Measurements from ENCODE around the gene TSPAN16.
"Not testable (repeated sequence)": the region's sequence is repeated elsewhere in the genome, so short reads cannot be mapped to it uniquely, and the experiment has no call there.

TSPAN16 gene

GRCh38 chr19:11320278-11320995 is 24.5 kb downstream of the TSPAN16 start:
- not testable (repeated sequence) for DNase-seq (ENCODE audit: low read depth)

- no peak for DNase-seq (ENCODE audit: low read depth)
These were observed 25.5 kb downstream of the TSPAN16 start for GRCh38 chr19:11321191-11322126.

GRCh38 chr19:11322269-11323024 is 26.5 kb downstream of the TSPAN16 start:
- no peak for DNase-seq (ENCODE audit: low read depth)

GRCh38 chr19:11323601-11324078 is 27.7 kb downstream of the TSPAN16 start:
- DNase-seq (ENCODE audit: low read depth): no peak

- DNase-seq (ENCODE audit: low read depth): peak; percentile 90
These were observed 28.2 kb downstream of the TSPAN16 start for GRCh38 chr19:11324079-11324661.

- DNase-seq (ENCODE audit: low read depth): no peak
These were observed 28.9 kb downstream of the TSPAN16 start for GRCh38 chr19:11324748-11325389.

- DNase-seq (ENCODE audit: low read depth): no peak
These were observed 29.6 kb downstream of the TSPAN16 start for GRCh38 chr19:11325544-11325943.

GRCh38 chr19:11330127-11330526 is 34.2 kb downstream of the TSPAN16 start:
- no peak for DNase-seq (ENCODE audit: low read depth)

- DNase-seq (ENCODE audit: low read depth): no peak
These were observed 35.5 kb downstream of the TSPAN16 start for GRCh38 chr19:11331502-11331901.

- no peak for DNase-seq (ENCODE audit: low read depth)
These were observed 36.9 kb downstream of the TSPAN16 start for GRCh38 chr19:11332822-11333221.

- not testable (repeated sequence) for DNase-seq (ENCODE audit: low read depth)
These were observed 37.9 kb downstream of the TSPAN16 start for GRCh38 chr19:11333838-11334237.

- no peak for DNase-seq (ENCODE audit: low read depth)
These were observed 39.6 kb downstream of the TSPAN16 start for GRCh38 chr19:11335449-11336146.

GRCh38 chr19:11337080-11337479 is 41.1 kb downstream of the TSPAN16 start:
- no peak for DNase-seq (ENCODE audit: low read depth)

GRCh38 chr19:11338121-11338520 is 42.2 kb downstream of the TSPAN16 start:
- DNase-seq (ENCODE audit: low read depth): no peak

- no peak for DNase-seq (ENCODE audit: low read depth)
These were observed 42.8 kb downstream of the TSPAN16 start for GRCh38 chr19:11338569-11339253.

GRCh38 chr19:11339254-11340098 is 43.5 kb downstream of the TSPAN16 start, which contains the start of gene RAB3D:
Gene RAB3D (minus strand): TSS chr19:11339657. CDS start chr19:11337399, 2,258 bp downstream.
- DNase-seq (ENCODE audit: low read depth): peak; percentile 26

GRCh38 chr19:11340099-11340467 is 44.1 kb downstream of the TSPAN16 start:
- DNase-seq (ENCODE audit: low read depth): not testable (repeated sequence)

- DNase-seq (ENCODE audit: low read depth): no peak
These were observed 46.5 kb downstream of the TSPAN16 start for GRCh38 chr19:11342429-11342828.
